Measurements from ENCODE around the gene NUDT14. TPM values are rescaled to one million over a fixed set of nuclear protein-coding genes. Genes with fewer than 3 reads are reported as not detected.

NUDT14 gene
- total and polyA plus RNA-seq, 2 of the 8 experiments (the other 6 are each of a cell fraction or from before 2014, with no cell fraction given), result 25.5 to 33.3 TPM

- no peak for TF ChIP-seq RNF2 (IDR thresholded peaks at IDR 0.05; ENCODE audit: borderline replicate concordance, low read depth, low read length, missing control alignments, poor library complexity, severe bottlenecking)
Observed at GRCh38 chr14:105155681-105156413, 25.3 kb downstream of the NUDT14 start (continued).
